Endothelial cell of umbilical vein (primary cell): ENCODE measurements around the gene DLGAP1.

Experiments used
- JUN ChIP-seq: IDR thresholded peaks from 2 replicates; pipeline ENCODE4 v1.6.1; 2011; ENCODE audit warnings: borderline replicate concordance, low read depth; ENCODE audit not compliant: insufficient read length, insufficient read depth
- POLR2A ChIP-seq: IDR thresholded peaks from 2 replicates; pipeline ENCODE4 v1.6.1; 2012; ENCODE audit warnings: low read depth, mild to moderate bottlenecking, control low read depth, low read length
- POLR2AphosphoS5 ChIP-seq: IDR thresholded peaks from 2 replicates; pipeline ENCODE4 v1.6.1; 2012; ENCODE audit warnings: low read depth, mild to moderate bottlenecking, control low read depth, low read length, moderate library complexity; ENCODE audit not compliant: insufficient read depth
- TF ChIP-seq, protein P1 (sequence below), 2 donors: IDR thresholded peaks; 1 replicate in 1 of 2; 2 replicates in 1 of 2; pipeline ENCODE4 v1.5.1; 2011; ENCODE audit warnings: low read length in 2 of 2, mild to moderate bottlenecking in 2 of 2, moderate library complexity in 2 of 2, control low read depth in 1 of 2, inconsistent platforms in 1 of 2, low read depth in 1 of 2; ENCODE audit not compliant: insufficient read depth in 1 of 2; ENCODE audit errors: extremely low read depth in 1 of 2

DNA sequence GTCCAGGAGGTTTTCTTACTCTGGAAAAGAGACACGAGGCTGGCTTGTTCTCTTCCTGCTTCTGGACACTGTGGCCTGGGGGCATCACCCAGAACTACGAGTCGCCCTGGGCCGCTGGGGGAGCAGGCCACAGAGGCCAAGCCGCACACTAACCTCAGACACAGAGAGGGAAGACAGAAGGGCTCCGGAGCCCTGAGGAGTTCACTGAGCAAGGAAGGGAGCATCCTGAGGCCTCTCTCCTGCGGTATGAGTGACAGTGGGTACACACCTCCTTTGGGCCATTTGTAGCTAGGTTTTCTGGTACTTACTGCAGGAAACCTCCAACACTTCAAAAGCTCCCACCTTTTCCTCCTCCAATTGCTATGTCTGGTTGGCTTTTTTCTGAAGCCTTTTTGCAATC is 494.1 kb downstream of the DLGAP1 start:
- TF ChIP-seq, protein P1, sequence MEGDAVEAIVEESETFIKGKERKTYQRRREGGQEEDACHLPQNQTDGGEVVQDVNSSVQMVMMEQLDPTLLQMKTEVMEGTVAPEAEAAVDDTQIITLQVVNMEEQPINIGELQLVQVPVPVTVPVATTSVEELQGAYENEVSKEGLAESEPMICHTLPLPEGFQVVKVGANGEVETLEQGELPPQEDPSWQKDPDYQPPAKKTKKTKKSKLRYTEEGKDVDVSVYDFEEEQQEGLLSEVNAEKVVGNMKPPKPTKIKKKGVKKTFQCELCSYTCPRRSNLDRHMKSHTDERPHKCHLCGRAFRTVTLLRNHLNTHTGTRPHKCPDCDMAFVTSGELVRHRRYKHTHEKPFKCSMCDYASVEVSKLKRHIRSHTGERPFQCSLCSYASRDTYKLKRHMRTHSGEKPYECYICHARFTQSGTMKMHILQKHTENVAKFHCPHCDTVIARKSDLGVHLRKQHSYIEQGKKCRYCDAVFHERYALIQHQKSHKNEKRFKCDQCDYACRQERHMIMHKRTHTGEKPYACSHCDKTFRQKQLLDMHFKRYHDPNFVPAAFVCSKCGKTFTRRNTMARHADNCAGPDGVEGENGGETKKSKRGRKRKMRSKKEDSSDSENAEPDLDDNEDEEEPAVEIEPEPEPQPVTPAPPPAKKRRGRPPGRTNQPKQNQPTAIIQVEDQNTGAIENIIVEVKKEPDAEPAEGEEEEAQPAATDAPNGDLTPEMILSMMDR (IDR thresholded peaks at IDR 0.05; ENCODE audit: extremely low read depth in 1 of 2, insufficient read depth in 1 of 2, low read depth in 1 of 2, low read length in 2 of 2): no peak
- no peak for TF ChIP-seq JUN
- TF ChIP-seq POLR2A: no peak
- TF ChIP-seq POLR2AphosphoS5: no peak
